HG02840 (cell line): ENCODE data around the gene NEUROD6.

Experiments used
- ATAC-seq: cut with Tn5 transposase; IDR thresholded peaks from one replicate; pipeline ENCODE4 v1.9.1; 2021; ENCODE audit warnings: mild to moderate bottlenecking, moderate library complexity, moderate number of reproducible peaks; ENCODE audit not compliant: unreplicated experiment, low FRiP score

NEUROD6 gene

DNA sequence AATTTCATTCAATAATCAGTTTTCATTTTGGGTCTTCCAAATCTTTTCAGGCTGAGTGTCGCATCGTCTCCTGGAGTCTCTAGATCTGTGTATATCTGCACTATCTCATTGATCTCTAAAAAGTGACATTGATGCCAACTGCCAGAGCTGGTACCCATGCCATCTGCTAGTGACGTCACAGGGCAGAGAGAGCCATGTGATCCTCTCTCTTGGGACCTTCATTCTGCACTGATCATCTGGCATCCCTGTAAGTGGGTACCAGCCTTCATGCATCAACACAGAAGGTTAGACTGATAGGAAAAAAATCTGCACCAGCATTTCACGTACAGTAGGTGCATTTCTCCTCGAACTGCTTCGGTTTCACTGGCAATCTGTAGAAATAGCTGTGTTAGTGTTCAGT, at the start of gene NEUROD6:
Gene NEUROD6 (minus strand): TSS at position 124 of the 400 bp plus-strand sequence. CDS start 1,458 bp downstream, outside the sequence.
- ATAC-seq, result no peak

- ATAC-seq, result no peak
These were observed 43.9 kb upstream of the NEUROD6 start for GRCh38 chr7:31384466-31384865.

- no peak for ATAC-seq
These were observed 42.2 kb upstream of the NEUROD6 start for GRCh38 chr7:31382722-31383121.

DNA sequence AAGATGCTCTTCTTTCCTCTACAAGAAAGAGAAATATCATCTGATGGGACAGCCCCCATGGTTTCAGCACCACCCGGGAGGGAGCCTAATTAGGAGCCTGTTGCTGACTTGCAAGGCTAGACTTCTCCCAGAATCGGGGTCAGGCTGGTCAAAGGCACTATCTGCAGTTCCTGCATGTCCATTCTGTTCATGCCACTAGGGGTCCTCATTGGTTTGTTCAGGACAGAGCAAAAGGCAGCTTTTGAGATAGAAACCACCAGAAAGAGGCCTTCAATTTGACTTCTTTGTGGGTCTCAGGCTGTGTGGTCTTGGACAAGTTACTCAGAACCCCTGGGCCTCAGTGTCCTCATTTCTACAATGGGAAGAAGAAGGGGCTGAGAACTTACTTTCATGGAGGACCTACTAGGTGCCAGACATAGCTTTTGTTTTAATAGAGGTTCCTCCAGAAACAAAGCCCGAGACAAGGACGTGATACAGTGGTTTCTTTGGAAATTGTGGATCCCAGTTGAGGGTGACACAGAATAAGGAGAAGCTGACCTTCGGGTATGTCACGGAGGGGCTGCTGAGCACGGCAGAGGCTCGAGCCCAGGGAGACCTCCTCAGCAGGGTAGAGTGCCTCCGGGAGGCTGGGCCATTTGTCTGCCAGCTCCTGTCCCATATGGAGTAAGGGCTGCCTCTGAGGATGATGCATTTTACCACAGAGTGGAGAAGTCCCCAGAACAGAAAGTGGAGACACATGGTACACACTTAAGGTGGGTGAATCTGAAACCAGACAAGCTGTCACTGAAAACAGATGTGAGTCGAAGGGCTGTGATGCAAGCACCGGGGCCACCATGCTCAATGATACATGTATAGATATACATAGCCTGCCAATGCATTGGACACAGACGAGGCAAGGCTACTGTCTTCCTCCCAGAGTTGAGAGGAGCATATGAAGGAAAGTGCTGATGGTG, 33.1 kb upstream of the NEUROD6 start:
- no peak for ATAC-seq

- no peak for ATAC-seq
These were observed 31.9 kb upstream of the NEUROD6 start for GRCh38 chr7:31372231-31372959.

GRCh38 chr7:31371621-31372020, 31.1 kb upstream of the NEUROD6 start:
- ATAC-seq, result no peak

GRCh38 chr7:31370609-31371008, 30.1 kb upstream of the NEUROD6 start:
- ATAC-seq, result no peak

GRCh38 chr7:31368620-31369019, 28.1 kb upstream of the NEUROD6 start:
- no peak for ATAC-seq

GRCh38 chr7:31363496-31363895, 23.0 kb upstream of the NEUROD6 start:
- ATAC-seq, result no peak

DNA sequence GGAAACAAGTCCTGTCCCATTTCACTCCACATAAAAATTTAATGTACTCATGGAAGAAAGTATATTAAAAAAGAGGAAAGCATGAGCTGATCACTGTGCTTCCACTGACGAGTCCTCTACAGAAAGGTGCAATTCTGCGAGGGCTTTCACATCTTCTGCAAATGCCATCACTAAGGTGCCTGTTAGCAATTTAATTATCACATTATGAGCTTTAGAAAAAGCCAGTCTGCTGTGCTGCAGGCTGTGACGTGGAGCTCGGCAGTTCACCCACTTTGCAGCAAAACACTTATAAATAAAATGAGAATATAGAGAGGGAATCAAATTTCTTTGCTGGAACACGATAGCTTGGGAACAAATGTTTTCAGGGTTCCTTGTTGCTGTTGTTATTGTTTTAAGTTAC, 22.5 kb upstream of the NEUROD6 start:
- no peak for ATAC-seq

- ATAC-seq, result no peak
These were observed 21.9 kb upstream of the NEUROD6 start for GRCh38 chr7:31362401-31362800.

- no peak for ATAC-seq
These were observed 17.9 kb upstream of the NEUROD6 start for GRCh38 chr7:31358467-31358866.

DNA sequence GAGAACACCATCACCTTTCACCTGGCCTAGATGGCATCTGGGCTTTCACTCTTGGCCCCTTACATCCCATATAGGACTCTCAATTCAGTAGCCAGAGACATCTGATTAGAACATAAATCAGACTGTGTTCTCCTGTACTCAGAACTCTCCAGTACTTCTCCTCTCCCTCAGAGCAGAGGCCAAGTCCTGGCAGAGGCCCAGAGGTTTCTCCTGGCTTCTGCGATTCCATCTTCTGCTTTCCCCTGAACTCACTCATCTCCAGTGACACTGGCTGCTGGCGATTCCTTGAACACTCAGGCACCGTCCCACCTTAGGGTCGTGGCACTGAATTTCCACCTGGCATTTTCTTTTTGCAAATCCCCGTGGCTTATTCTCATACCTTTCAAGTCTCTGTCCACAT, 4.9 kb upstream of the NEUROD6 start:
- ATAC-seq, result no peak

- no peak for ATAC-seq
These were observed 3.2 kb upstream of the NEUROD6 start for GRCh38 chr7:31343516-31344305.

DNA sequence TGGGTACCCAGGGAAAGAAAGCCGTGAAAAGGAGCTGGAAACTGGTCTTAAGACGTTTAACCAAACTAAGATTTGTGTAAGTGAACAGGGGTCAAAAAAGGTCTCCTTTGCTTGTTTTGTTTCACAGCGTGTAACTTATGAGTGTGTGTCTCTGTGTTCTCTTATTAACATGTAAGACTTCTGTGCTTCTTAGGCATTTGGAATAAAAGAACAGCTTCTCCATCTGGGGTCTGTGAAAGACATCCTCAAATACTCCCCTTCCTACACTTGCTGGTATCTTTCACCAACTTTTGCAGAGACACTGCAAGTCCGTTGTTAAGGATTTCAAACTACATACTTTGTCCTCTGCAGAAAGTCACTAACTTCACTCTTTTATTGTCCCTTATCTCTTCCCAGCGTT, 615 bp upstream of the NEUROD6 start:
- ATAC-seq, result no peak

DNA sequence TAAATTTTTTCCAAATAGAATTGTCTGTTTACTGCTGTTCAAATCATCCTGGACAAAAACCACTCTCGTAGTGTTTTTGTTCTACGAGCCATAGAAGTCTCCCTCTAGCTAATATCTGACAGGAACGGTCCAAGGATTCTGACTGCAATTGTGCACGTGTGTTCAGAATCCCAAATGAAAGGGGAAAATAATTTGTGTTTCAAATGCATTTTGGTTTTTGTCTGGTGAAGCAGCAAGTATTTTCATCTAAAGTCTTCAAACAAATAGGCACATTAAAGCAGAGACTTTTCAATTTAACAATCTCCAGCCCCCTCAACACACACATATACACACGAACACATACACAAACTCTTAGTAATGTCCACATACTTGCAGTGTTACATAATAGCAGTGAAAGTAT, 475 bp downstream of the NEUROD6 start:
- no peak for ATAC-seq

GRCh38 chr7:31338706-31339105, 1.8 kb downstream of the NEUROD6 start:
- no peak for ATAC-seq

DNA sequence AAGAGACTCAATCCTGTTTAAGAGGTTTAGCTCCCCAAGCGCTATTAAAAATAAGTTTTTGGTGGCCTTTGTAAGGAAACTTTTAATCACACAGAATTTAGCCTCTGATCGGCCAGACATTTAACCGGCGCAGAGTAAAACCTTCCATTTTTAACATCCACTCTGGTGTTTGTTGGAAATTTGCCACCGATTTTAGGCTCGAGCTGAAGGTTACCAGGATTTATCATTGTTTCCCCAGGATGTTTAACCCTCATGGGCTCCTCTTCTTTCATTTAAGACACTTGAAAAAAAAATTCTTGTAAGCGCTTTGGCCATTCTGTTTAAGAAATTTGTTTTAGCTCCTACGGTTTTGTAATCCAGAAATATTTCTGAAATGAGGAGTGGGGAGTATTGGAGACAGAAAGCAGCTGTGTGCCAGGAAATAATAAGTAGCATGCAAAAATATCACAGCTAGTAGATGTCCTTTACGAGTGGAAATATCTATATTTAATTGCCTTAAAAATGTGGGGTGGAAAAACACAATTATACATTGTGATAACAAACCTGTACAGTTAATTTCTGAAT, 3.4 kb downstream of the NEUROD6 start:
- no peak for ATAC-seq

GRCh38 chr7:31336202-31337001, 4.1 kb downstream of the NEUROD6 start:
- ATAC-seq, result no peak

DNA sequence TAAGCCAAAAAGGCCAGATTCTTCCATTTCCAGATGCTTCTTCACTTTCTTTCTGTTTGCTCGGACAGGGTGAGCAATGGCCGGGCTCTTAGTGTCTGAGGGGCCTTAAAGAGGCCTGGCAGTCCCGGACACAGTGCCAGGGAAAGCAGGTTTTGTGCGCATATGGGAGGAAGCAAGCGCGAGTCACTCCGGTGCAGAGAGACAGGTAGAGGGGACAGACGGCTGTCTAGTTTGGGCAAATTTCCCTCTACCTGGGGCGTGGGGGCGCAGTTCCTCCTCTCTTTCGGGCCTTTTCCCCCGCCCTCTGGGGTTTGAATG, 4.7 kb downstream of the NEUROD6 start:
- ATAC-seq, result no peak
